SK-MEL-5 (cell line): Measurements from ENCODE around the gene PAFAH2. TPM values are rescaled to one million over a fixed set of nuclear protein-coding genes. Genes with fewer than 3 reads are reported as not detected.

Experiments used
- DNase-seq: peaks from one replicate; pipeline ENCODE4 v3.0.0-alpha.2; 2016; ENCODE audit warnings: low read depth, low spot score
- in situ Hi-C: cut with HindIII; loops from 2 replicates; pipeline ENCODE4 v1.10.0; 2016; ENCODE audit warnings: low sequenced_read_pairs, high pct_unique_total_duplicates, low pct_unique_long_range_greater_than_20kb
- small RNA-seq, 2 experiments: library from RNA; depleted of rRNA; stranded (forward); fragments of <200 nt; gene quantifications; one replicate each; pipeline ENCODE3, GENCODE V24; 2014
- total RNA-seq: library from RNA; depleted of rRNA; stranded (reverse); fragments of >200 nt; shearing (Covaris generic); gene quantifications from 2 replicates; pipeline ENCODE4 v1.2.3, GENCODE V29; 2014; rRNA removed

The PAFAH2 gene
- total RNA-seq, 1 experiment from 2014 or later = 10.9 TPM

GRCh38 chr1:25927521-25928265 lies 70.2 kb downstream of the PAFAH2 start:
- DNase-seq = no peak
- in situ Hi-C loops = no loop called here

- in situ Hi-C loops = no loop called here
- no peak for DNase-seq
Observed at GRCh38 chr1:25926731-25927496, 70.9 kb downstream of the PAFAH2 start.

DNA sequence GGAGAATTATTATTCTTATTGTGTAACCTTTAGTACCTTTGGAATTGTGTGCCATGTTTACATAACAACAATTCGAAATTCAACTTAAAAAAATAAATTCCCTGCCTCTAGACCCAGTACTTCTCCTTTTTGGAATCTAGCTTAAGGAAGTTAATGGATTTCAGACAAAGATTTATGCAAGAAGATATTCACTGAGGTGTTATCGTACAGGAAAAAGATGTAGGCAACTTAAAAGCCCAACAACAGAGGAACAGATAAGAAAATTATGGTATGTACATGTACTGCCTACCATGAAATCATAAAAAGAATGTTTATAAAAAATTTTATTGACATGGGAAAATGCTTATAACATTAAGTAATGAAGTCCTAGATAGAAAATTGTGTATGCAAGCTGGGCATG lies 73.4 kb downstream of the PAFAH2 start:
- in situ Hi-C loops = no loop called here
- DNase-seq = no peak

DNA sequence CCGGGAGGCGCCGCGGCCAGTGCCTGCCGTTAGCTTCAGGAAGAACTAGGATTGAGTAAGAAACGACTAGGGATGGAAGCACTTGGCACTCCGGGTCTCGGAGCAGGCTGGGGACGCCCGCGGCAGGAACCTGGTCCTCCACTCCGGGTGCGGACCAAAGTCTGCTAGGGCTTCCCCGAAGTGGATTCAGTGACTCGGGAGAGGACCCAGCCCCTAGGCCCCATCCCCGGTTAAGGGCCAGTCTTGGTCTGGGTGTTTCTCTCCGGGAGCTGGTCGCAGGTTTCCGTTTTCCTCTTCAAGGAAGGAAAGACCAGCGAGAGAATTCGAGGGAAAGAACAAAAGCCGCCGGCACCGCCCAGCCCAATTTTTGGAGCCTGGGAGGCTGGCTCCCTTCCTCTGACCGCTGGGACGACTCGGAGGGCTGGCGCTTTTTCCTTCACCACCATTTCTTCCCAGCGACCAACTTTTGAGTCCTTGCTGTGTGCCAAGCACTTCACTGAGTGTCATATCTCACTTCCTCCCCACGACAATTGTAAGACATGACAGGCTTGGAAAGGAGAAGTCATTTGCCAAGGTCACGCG lies 74.8 kb downstream of the PAFAH2 start:
- in situ Hi-C loops = no loop called here
- no peak for DNase-seq

DNA sequence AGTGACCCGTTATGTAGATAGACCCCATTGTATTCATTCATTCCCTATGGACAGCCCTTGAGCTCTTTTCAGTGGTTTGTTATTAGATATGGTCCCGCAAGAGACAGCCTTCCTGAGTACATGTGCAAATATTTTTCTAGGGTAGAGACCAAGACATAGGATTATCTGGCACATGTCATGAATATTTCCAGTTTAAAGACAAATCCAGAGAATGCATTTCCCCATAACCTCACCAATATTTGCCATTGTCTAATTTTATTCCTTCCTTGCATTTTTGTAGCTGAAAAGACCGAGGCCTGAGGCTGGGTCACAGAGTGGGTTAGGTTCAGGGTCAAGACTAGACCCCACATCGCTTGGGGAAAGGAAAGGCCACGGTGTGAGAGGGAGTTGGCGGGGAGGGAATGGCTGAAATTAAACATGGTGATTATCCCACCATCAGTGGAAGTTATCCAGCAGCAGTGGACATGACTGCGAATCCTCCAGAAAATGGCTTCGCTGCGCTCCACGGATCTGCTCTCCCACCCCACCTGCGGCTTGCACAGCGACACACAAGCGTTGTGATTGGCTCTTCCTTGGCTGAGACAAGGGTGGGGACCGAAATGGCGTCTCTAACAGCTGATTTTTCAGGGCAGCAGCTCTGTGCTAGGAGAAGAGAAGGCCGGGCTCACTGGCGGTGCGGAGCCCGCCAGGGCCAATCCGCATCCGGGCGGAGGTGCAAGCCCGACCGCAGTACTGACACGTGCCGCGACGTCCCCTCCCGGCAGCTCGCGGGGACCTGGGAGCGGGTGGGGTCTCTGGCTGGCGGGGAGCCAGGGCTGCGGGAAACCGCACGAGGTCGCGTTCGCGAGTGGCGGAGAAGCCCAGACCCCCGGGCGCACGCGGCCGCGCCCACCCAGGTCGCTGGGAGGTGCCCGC lies 75.5 kb downstream of the PAFAH2 start:
- DNase-seq = no peak
- in situ Hi-C loops = no loop called here

DNA sequence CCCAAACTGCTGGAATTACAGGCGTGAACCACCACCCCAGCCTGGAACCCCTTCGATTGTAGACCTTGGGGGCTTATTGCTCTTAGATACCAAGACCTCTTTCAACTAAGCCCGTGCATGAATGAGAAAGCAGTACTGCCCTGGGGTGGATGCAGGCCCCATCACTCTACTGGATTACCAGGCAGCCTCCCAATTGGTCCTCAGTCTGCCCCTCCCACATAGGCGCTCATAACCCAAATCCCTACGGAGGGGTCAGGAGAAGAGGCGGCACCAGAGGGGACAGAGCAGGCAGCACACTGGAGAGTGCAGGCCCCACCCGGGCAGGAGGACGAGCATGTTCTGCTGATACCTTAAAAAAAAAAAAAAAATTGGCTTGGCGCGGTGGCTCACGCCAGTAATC lies 79.2 kb downstream of the PAFAH2 start:
- no peak for DNase-seq
- in situ Hi-C loops = no loop called here

GRCh38 chr1:25917996-25918395 lies 79.9 kb downstream of the PAFAH2 start:
- in situ Hi-C loops = no loop called here

GRCh38 chr1:25916460-25916859 lies 81.4 kb downstream of the PAFAH2 start:
- in situ Hi-C loops = no loop called here
- DNase-seq = no peak

More at GRCh38 chr1:25917996-25918395, 79.9 kb downstream of the PAFAH2 start:
- no peak for DNase-seq

DNA sequence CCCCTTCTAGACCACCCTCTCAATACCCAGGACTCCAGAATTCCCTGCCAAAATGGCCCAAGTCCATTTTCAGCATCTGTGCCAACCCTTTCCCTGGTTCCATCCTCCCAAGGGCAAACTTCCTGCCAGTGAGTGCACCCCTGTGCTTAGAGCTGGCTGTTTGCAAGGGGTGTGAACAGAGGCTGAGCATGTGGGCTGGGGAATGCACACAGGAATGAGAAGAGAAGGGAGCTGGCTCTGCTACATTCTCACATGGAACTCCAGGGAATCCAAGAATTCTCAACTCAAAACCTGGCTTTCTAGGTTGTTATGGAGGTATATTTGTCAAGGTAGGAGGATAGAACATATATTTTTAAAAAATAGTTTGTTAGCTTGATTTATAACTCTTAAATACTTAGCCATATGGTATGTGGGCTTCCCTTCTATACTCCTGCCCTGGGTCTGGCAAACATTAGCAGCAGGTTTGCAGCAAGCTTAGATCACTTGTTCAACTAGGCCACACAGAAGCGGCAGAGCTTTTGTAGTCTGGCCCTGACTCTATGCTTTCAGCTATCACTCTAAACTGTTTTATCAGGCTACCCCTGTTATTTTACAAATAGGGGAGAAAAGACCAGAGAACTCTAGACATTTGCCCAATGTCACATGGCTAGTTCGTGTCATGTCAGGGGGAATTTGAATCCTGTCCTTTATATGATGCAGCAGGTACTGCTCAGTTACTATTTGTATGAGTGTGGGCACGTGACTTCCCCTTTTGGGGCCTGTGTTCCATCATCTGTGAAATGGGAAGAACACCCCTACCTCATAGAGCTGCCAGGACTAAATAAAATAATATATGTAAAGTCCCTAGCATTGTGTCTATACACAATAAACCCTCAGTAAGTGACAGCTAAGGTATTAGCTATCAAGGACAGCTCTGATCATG lies 83.5 kb downstream of the PAFAH2 start:
- in situ Hi-C loops = no loop called here
- no peak for DNase-seq

- no peak for DNase-seq
- in situ Hi-C loops = no loop called here
Observed at GRCh38 chr1:25913206-25913605, 84.7 kb downstream of the PAFAH2 start.

GRCh38 chr1:25912076-25912831 lies 85.6 kb downstream of the PAFAH2 start:
- no peak for DNase-seq
- in situ Hi-C loops = no loop called here

DNA sequence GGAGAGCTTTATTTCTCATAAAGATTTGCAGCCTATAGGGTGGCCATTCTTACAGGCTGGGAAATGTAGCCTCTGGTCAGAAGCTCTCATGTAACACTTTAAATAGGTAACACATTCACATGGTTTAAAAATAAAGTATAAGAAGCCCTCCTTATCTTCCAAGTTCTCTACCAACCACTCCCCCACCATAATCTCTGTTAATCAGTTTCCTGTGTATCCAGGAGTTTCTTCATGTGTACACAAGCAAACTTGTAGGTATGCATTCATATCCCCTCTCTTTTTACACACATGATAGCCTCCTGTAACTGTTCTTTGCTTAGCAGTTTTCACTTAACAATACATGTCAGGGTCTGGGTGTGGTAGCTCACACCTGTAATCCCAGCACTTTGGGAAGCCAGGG lies 86.7 kb downstream of the PAFAH2 start:
- in situ Hi-C loops = no loop called here
- no peak for DNase-seq

Small RNAs within 50 kb of the gene (small RNA-seq; reads per million reads assigned to genes)
- gene RF00283 = 0 reads per million in 2 experiments
- 0 reads per million in 2 experiments for gene RF00492
- gene RNU6-110P = 0 reads per million in 2 experiments

Other genes with a start within 250 kb of the PAFAH2 start
- 38.3 and 45.1 TPM in 2 replicates for gene SELENON, start 197.9 kb downstream of the PAFAH2 start, total RNA-seq
- gene MTFR1L, start 178.1 kb downstream of the PAFAH2 start, total RNA-seq = 36.2 and 41.6 TPM in 2 replicates
- 6.6 and 7.0 TPM in 2 replicates for gene AUNIP, start 138.6 kb downstream of the PAFAH2 start, total RNA-seq
- 4.2 TPM in 2 replicates for gene PAQR7, start 122.4 kb downstream of the PAFAH2 start, total RNA-seq
- gene STMN1, start 91.6 kb downstream of the PAFAH2 start, total RNA-seq = 99.5 and 125 TPM in 2 replicates
- 7.0 and 7.1 TPM in 2 replicates for gene EXTL1, start 23.7 kb upstream of the PAFAH2 start, total RNA-seq
- gene SLC30A2, start 48.1 kb upstream of the PAFAH2 start, total RNA-seq = not detected in 2 replicates
- 118 and 129 TPM in 2 replicates for gene TRIM63, start 69.6 kb upstream of the PAFAH2 start, total RNA-seq
- 5.7 and 6.4 TPM in 2 replicates for gene PDIK1L, start 113.8 kb upstream of the PAFAH2 start, total RNA-seq
- gene FAM110D, start 161.0 kb upstream of the PAFAH2 start, total RNA-seq = 0.05 TPM in 1 of 2 replicates, not detected in the other
- not detected in 2 replicates for gene C1orf232, start 170.9 kb upstream of the PAFAH2 start, total RNA-seq
- gene ZNF593, start 171.8 kb upstream of the PAFAH2 start, total RNA-seq = 49.2 and 58.5 TPM in 2 replicates
- gene ZNF593OS, start 173.8 kb upstream of the PAFAH2 start, total RNA-seq = not detected in 2 replicates
- 0.08 and 0.27 TPM in 2 replicates for gene CNKSR1, start 179.4 kb upstream of the PAFAH2 start, total RNA-seq
- not detected in 2 replicates for gene CATSPER4, start 192.5 kb upstream of the PAFAH2 start, total RNA-seq
- gene CEP85, start 236.1 kb upstream of the PAFAH2 start, total RNA-seq = 12.3 and 13.5 TPM in 2 replicates